ENCODE results near the gene PCOLCE2. TPM values are rescaled to one million over a fixed set of nuclear protein-coding genes. Genes with fewer than 3 reads are reported as not detected.

The PCOLCE2 gene
- total RNA-seq, 1 experiment from 2014 or later = not detected

GRCh38 chr3:142801746-142802145, 87.1 kb downstream of the PCOLCE2 start:
- no peak for DNase-seq
- Histone ChIP-seq H3K9me2 (replicated peaks; ENCODE audit: insufficient read depth, low read length) (no peaks in the 10 kb centered on the region), H3K9ac (ENCODE audit: low read length) (no peak overlapping the region)

GRCh38 chr3:142796823-142797222, 92.1 kb downstream of the PCOLCE2 start:
- Histone ChIP-seq H3K4me3 (ENCODE audit: low read length) (no peak overlapping the region), H4K20me1 (ENCODE audit: insufficient read depth, low read depth, low read length) (no peaks in the 10 kb centered on the region), H3K79me2 (ENCODE audit: low read length) (no peaks in the 10 kb centered on the region), H3K36me3 (ENCODE audit: insufficient read depth, low read length) (no peaks in the 10 kb centered on the region), H3K9me2 (replicated peaks; ENCODE audit: insufficient read depth, low read length) (no peaks in the 10 kb centered on the region), H2AFZ (ENCODE audit: low read length) (no peak overlapping the region), H3K27ac (ENCODE audit: low read length) (no peak overlapping the region), H3K4me1 (ENCODE audit: low read length) (no peaks in the 10 kb centered on the region), H3K9me3 (ENCODE audit: low read length) (no peaks in the 10 kb centered on the region), H3K27me3 (ENCODE audit: low read length) (no peaks in the 10 kb centered on the region), H3K4me2 (ENCODE audit: low read depth, low read length, poor library complexity, severe bottlenecking) (no peak overlapping the region), H3K9ac (ENCODE audit: low read length) (no peak overlapping the region)
- no peak for DNase-seq

More at GRCh38 chr3:142801746-142802145, 87.1 kb downstream of the PCOLCE2 start:
- no peaks in the 10 kb centered on the region for H3K36me3 ChIP-seq (ENCODE audit: insufficient read depth, low read length)
- H3K27me3 ChIP-seq (ENCODE audit: low read length) = no peaks in the 10 kb centered on the region
- no peaks in the 10 kb centered on the region for H3K79me2 ChIP-seq (ENCODE audit: low read length)
- H3K4me3 ChIP-seq (ENCODE audit: low read length) = no peak overlapping the region
- no peak overlapping the region for H3K27ac ChIP-seq (ENCODE audit: low read length)
- no peaks in the 10 kb centered on the region for H3K9me3 ChIP-seq (ENCODE audit: low read length)
- H3K4me1 ChIP-seq (ENCODE audit: low read length) = no peaks in the 10 kb centered on the region
- no peak overlapping the region for H3K4me2 ChIP-seq (ENCODE audit: low read depth, low read length, poor library complexity, severe bottlenecking)
- H2AFZ ChIP-seq (ENCODE audit: low read length) = no peak overlapping the region
- H4K20me1 ChIP-seq (ENCODE audit: insufficient read depth, low read depth, low read length) = no peaks in the 10 kb centered on the region

- no peaks in the 10 kb centered on the region for H3K79me2 ChIP-seq (ENCODE audit: low read length)
- no peak for DNase-seq
Observed at GRCh38 chr3:142795332-142795731, 93.6 kb downstream of the PCOLCE2 start.

GRCh38 chr3:142794508-142794907, 94.4 kb downstream of the PCOLCE2 start:
- Histone ChIP-seq H2AFZ (ENCODE audit: low read length) (no peak overlapping the region), H3K4me2 (ENCODE audit: low read depth, low read length, poor library complexity, severe bottlenecking) (no peak overlapping the region), H3K36me3 (ENCODE audit: insufficient read depth, low read length) (no peaks in the 10 kb centered on the region), H3K4me1 (ENCODE audit: low read length) (no peaks in the 10 kb centered on the region), H3K9ac (ENCODE audit: low read length) (no peak overlapping the region), H3K27me3 (ENCODE audit: low read length) (no peaks in the 10 kb centered on the region), H3K9me3 (ENCODE audit: low read length) (no peaks in the 10 kb centered on the region), H3K79me2 (ENCODE audit: low read length) (no peaks in the 10 kb centered on the region), H3K27ac (ENCODE audit: low read length) (no peak overlapping the region), H3K4me3 (ENCODE audit: low read length) (no peak overlapping the region), H3K9me2 (replicated peaks; ENCODE audit: insufficient read depth, low read length) (no peaks in the 10 kb centered on the region), H4K20me1 (ENCODE audit: insufficient read depth, low read depth, low read length) (no peaks in the 10 kb centered on the region)
- no peak for DNase-seq

More at GRCh38 chr3:142795332-142795731, 93.6 kb downstream of the PCOLCE2 start:
- Histone ChIP-seq H3K9me3 (ENCODE audit: low read length) (no peaks in the 10 kb centered on the region), H4K20me1 (ENCODE audit: insufficient read depth, low read depth, low read length) (no peaks in the 10 kb centered on the region), H3K9me2 (replicated peaks; ENCODE audit: insufficient read depth, low read length) (no peaks in the 10 kb centered on the region), H3K27me3 (ENCODE audit: low read length) (no peaks in the 10 kb centered on the region), H3K27ac (ENCODE audit: low read length) (no peak overlapping the region), H3K4me3 (ENCODE audit: low read length) (no peak overlapping the region), H2AFZ (ENCODE audit: low read length) (no peak overlapping the region), H3K36me3 (ENCODE audit: insufficient read depth, low read length) (no peaks in the 10 kb centered on the region), H3K4me1 (ENCODE audit: low read length) (no peaks in the 10 kb centered on the region), H3K9ac (ENCODE audit: low read length) (no peak overlapping the region), H3K4me2 (ENCODE audit: low read depth, low read length, poor library complexity, severe bottlenecking) (no peak overlapping the region)

- Histone ChIP-seq H3K36me3 (ENCODE audit: insufficient read depth, low read length) (no peaks in the 10 kb centered on the region), H3K4me3 (ENCODE audit: low read length) (no peak overlapping the region), H3K9ac (ENCODE audit: low read length) (no peak overlapping the region), H3K4me2 (ENCODE audit: low read depth, low read length, poor library complexity, severe bottlenecking) (no peak overlapping the region), H3K27me3 (ENCODE audit: low read length) (no peaks in the 10 kb centered on the region), H3K9me2 (replicated peaks; ENCODE audit: insufficient read depth, low read length) (no peaks in the 10 kb centered on the region), H3K79me2 (ENCODE audit: low read length) (no peaks in the 10 kb centered on the region), H3K9me3 (ENCODE audit: low read length) (no peaks in the 10 kb centered on the region), H3K4me1 (ENCODE audit: low read length) (no peaks in the 10 kb centered on the region), H3K27ac (ENCODE audit: low read length) (no peak overlapping the region), H4K20me1 (ENCODE audit: insufficient read depth, low read depth, low read length) (no peaks in the 10 kb centered on the region), H2AFZ (ENCODE audit: low read length) (no peak overlapping the region)
- no peak for DNase-seq
Observed at GRCh38 chr3:142787719-142788118, 101.2 kb downstream of the PCOLCE2 start.

GRCh38 chr3:142785996-142786395, 102.9 kb downstream of the PCOLCE2 start:
- H3K36me3 ChIP-seq (ENCODE audit: insufficient read depth, low read length) = no peaks in the 10 kb centered on the region
- DNase-seq = no peak
- H3K9me2 ChIP-seq (replicated peaks; ENCODE audit: insufficient read depth, low read length) = no peaks in the 10 kb centered on the region
- no peak overlapping the region for H3K9ac ChIP-seq (ENCODE audit: low read length)
- H2AFZ ChIP-seq (ENCODE audit: low read length) = no peak overlapping the region
- H3K4me3 ChIP-seq (ENCODE audit: low read length) = no peak overlapping the region
- H3K79me2 ChIP-seq (ENCODE audit: low read length) = no peaks in the 10 kb centered on the region
- H3K4me2 ChIP-seq (ENCODE audit: low read depth, low read length, poor library complexity, severe bottlenecking) = no peak overlapping the region
- no peaks in the 10 kb centered on the region for H3K4me1 ChIP-seq (ENCODE audit: low read length)
- H3K27me3 ChIP-seq (ENCODE audit: low read length) = no peaks in the 10 kb centered on the region
- H3K27ac ChIP-seq (ENCODE audit: low read length) = no peak overlapping the region
- H3K9me3 ChIP-seq (ENCODE audit: low read length) = no peaks in the 10 kb centered on the region
- H4K20me1 ChIP-seq (ENCODE audit: insufficient read depth, low read depth, low read length) = no peaks in the 10 kb centered on the region

GRCh38 chr3:142784228-142784627, 104.7 kb downstream of the PCOLCE2 start:
- Histone ChIP-seq H3K27me3 (ENCODE audit: low read length) (no peaks in the 10 kb centered on the region), H4K20me1 (ENCODE audit: insufficient read depth, low read depth, low read length) (no peaks in the 10 kb centered on the region), H3K4me2 (ENCODE audit: low read depth, low read length, poor library complexity, severe bottlenecking) (no peak overlapping the region), H2AFZ (ENCODE audit: low read length) (no peak overlapping the region), H3K4me1 (ENCODE audit: low read length) (no peaks in the 10 kb centered on the region), H3K9ac (ENCODE audit: low read length) (no peak overlapping the region), H3K79me2 (ENCODE audit: low read length) (no peaks in the 10 kb centered on the region), H3K9me3 (ENCODE audit: low read length) (no peaks in the 10 kb centered on the region), H3K36me3 (ENCODE audit: insufficient read depth, low read length) (no peaks in the 10 kb centered on the region), H3K27ac (ENCODE audit: low read length) (no peak overlapping the region), H3K9me2 (replicated peaks; ENCODE audit: insufficient read depth, low read length) (no peaks in the 10 kb centered on the region), H3K4me3 (ENCODE audit: low read length) (no peak overlapping the region)
- no peak for DNase-seq

- no peaks in the 10 kb centered on the region for H3K79me2 ChIP-seq (ENCODE audit: low read length)
- no peak overlapping the region for H3K4me2 ChIP-seq (ENCODE audit: low read depth, low read length, poor library complexity, severe bottlenecking)
- no peak overlapping the region for H3K4me3 ChIP-seq (ENCODE audit: low read length)
- H3K9me2 ChIP-seq (replicated peaks; ENCODE audit: insufficient read depth, low read length) = no peaks in the 10 kb centered on the region
- H3K36me3 ChIP-seq (ENCODE audit: insufficient read depth, low read length) = no peaks in the 10 kb centered on the region
- H3K27me3 ChIP-seq (ENCODE audit: low read length) = no peaks in the 10 kb centered on the region
- H2AFZ ChIP-seq (ENCODE audit: low read length) = no peak overlapping the region
- H3K27ac ChIP-seq (ENCODE audit: low read length) = no peak overlapping the region
- no peaks in the 10 kb centered on the region for H3K9me3 ChIP-seq (ENCODE audit: low read length)
- H3K4me1 ChIP-seq (ENCODE audit: low read length) = no peaks in the 10 kb centered on the region
- no peak for DNase-seq
- no peaks in the 10 kb centered on the region for H4K20me1 ChIP-seq (ENCODE audit: insufficient read depth, low read depth, low read length)
- no peak overlapping the region for H3K9ac ChIP-seq (ENCODE audit: low read length)
Observed at GRCh38 chr3:142782616-142783015, 106.3 kb downstream of the PCOLCE2 start.

- Histone ChIP-seq H2AFZ (ENCODE audit: low read length) (no peak overlapping the region), H3K27me3 (ENCODE audit: low read length) (no peaks in the 10 kb centered on the region), H3K4me1 (ENCODE audit: low read length) (no peaks in the 10 kb centered on the region), H4K20me1 (ENCODE audit: insufficient read depth, low read depth, low read length) (no peaks in the 10 kb centered on the region), H3K36me3 (ENCODE audit: insufficient read depth, low read length) (no peaks in the 10 kb centered on the region), H3K9ac (ENCODE audit: low read length) (no peak overlapping the region), H3K4me3 (ENCODE audit: low read length) (no peak overlapping the region), H3K79me2 (ENCODE audit: low read length) (no peaks in the 10 kb centered on the region), H3K9me2 (replicated peaks; ENCODE audit: insufficient read depth, low read length) (no peaks in the 10 kb centered on the region), H3K4me2 (ENCODE audit: low read depth, low read length, poor library complexity, severe bottlenecking) (no peak overlapping the region), H3K9me3 (ENCODE audit: low read length) (no peaks in the 10 kb centered on the region), H3K27ac (ENCODE audit: low read length) (no peak overlapping the region)
- DNase-seq = no peak
Observed at GRCh38 chr3:142779591-142779990, 109.3 kb downstream of the PCOLCE2 start.
